Measurements from ENCODE around the gene KRTAP1-1.
A peak's percentile ranks its signal among the peaks of the same experiment; 100 is the strongest.
"Not testable (repeated sequence)": the region's sequence is repeated elsewhere in the genome, so short reads cannot be mapped to it uniquely, and the experiment has no call there.

KRTAP1-1 gene, protein sequence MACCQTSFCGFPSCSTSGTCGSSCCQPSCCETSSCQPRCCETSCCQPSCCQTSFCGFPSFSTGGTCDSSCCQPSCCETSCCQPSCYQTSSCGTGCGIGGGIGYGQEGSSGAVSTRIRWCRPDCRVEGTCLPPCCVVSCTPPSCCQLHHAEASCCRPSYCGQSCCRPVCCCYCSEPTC

DNA sequence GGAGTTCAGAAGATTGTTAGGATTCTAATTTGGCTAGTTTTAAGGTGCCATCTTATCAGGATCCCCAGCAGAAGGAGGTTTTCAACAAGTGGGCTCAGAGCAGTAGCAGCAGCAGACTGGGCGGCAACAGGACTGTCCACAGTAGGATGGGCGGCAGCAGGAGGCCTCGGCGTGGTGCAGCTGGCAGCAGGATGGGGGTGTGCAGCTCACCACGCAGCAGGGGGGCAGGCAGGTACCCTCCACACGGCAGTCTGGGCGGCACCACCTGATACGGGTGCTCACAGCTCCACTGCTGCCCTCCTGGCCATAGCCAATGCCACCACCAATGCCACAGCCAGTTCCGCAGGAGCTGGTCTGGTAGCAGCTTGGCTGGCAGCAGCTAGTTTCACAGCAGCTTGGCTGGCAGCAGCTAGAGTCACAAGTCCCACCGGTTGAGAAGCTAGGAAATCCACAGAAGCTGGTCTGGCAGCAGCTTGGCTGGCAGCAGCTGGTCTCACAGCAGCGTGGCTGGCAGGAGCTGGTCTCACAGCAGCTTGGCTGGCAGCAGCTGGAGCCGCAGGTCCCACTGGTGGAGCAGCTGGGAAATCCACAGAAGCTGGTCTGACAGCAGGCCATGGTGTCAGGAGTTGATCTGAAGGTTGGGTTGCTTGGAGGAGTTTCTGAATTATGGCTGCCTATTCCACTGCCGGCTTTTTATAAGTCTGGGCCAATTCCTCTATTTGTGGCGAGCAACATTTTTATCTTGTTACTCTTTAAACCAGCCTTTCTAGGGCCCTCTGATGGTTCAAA is at the start of gene KRTAP1-1:
KRTAP1-1 (minus strand) TSS at position 668 of the 789 bp plus-strand sequence; CDS start at position 615, 53 bp downstream.
- in situ Hi-C loops (cut with HindIII; ENCODE audit: low pct_unique_long_range_greater_than_20kb, low sequenced_read_pairs), result not testable (repeated sequence)
- DNase-seq (ENCODE audit: low read depth in 1 of 2, low spot score in 1 of 2), result peak in 1 of 2 experiments; percentile 59

DNA sequence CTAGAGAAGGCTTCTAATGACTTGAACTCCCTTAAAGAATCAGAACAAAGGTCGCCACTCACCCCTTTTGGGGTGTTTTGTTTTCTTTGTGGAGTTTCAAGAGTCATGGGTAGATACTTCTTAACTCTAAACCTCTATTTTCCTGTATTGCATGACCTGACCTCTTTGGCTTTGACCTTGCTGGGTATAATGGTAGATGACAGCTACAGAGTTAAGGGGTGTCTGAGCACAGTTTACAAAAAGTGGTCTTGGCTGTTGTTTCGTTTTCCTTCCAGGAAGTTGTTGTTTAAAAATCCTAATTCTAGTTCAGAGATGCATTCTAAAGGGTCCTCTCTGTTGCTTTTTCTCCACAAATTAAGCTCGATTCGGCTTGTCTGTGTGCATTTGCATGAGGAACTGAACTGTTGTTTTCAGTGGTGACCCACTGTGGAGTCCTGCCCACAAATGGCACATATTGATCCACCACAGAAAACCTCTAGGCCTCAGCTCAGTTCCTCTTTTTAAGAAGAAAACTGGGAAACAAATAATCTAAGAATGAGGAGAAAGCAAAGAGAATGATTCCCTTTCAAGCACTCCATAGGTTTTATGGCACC is 47.6 kb upstream of the KRTAP1-1 start:
- in situ Hi-C loops (cut with HindIII; ENCODE audit: low pct_unique_long_range_greater_than_20kb, low sequenced_read_pairs); DNase-seq (ENCODE audit: low read depth in 1 of 2, low spot score in 1 of 2): not testable (repeated sequence)

DNA sequence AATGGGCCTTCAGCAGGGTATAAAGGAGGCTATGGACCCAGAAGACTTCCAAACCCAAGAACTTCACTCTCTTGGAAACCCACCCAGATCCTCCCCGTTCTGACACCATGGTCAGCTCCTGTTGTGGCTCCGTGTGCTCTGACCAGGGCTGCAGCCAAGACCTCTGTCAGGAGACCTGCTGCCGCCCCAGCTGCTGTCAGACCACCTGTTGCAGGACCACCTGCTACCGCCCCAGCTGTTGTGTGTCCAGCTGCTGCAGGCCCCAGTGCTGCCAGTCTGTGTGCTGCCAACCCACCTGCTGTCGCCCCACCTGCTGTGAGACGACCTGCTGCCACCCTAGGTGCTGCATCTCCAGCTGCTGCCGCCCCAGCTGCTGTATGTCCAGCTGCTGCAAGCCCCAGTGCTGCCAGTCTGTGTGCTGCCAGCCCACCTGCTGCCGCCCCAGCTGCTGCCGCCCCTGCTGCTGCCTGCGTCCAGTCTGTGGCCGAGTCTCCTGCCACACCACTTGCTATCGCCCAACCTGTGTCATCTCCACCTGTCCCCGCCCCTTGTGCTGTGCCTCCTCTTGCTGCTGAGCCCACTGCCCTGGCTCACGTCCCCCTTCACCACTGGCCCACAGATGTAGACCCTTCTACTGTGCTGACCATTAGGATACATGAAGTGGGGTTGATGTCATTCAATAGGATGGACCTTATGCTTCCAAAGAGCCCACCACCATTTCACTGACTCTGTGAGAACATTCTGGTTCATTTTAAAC is 43.0 kb upstream of the KRTAP1-1 start, which contains the start of gene KRTAP4-7:
KRTAP4-7 (plus strand) TSS at position 51 of the 757 bp plus-strand sequence; CDS start at position 108, 57 bp downstream.
- in situ Hi-C loops (cut with HindIII; ENCODE audit: low pct_unique_long_range_greater_than_20kb, low sequenced_read_pairs), result not testable (repeated sequence)

DNA sequence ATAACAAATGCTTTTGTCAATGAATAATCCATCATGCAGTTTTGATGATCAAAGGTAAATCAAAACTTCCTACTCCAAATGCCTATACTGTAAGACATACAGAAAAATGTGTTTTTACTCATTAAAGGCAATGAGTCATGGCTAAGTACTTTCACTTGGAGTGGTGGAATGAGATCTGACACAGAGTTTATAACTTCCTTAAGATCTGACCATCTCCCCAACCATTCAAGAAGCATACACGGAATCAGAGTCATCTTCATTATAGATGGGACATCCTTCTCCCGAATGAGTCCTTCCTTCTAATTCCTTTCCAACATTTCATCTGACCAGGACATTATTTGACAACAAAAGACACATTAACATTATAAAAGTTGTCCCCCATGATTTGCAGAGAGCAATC is 42.2 kb upstream of the KRTAP1-1 start:
- in situ Hi-C loops (cut with HindIII; ENCODE audit: low pct_unique_long_range_greater_than_20kb, low sequenced_read_pairs); DNase-seq (ENCODE audit: low read depth in 1 of 2, low spot score in 1 of 2): not testable (repeated sequence)

More for the DNA sequence above, 43.0 kb upstream of the KRTAP1-1 start, which contains the start of gene KRTAP4-7:
- DNase-seq (ENCODE audit: low read depth in 1 of 2, low spot score in 1 of 2), result not testable (repeated sequence)

DNA sequence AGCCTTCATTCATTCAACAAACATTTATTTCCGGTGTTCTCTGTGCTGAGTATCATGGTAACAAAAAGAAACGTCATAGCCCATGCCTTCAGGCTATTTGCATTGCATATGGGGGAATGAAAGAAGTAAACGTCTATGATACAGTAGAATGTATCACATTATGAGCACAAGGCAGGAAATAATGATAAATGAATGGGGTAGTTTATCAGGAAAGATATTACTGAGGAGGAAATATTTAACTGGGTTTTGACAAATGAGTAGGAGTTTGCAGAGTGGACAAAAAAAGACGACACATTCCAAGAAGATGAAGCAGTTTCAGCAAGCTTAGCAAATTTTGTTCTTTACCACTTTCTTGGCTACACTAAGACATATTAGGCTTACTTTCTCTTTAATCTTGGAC is 41.4 kb upstream of the KRTAP1-1 start:
- DNase-seq (ENCODE audit: low read depth in 1 of 2, low spot score in 1 of 2), result peak in 1 of 2 experiments; percentile 18
- no peak for TF ChIP-seq JUND (IDR thresholded peaks at IDR 0.05; ENCODE audit: low read depth)
- in situ Hi-C loops (cut with HindIII; ENCODE audit: low pct_unique_long_range_greater_than_20kb, low sequenced_read_pairs), result no loop called here

DNA sequence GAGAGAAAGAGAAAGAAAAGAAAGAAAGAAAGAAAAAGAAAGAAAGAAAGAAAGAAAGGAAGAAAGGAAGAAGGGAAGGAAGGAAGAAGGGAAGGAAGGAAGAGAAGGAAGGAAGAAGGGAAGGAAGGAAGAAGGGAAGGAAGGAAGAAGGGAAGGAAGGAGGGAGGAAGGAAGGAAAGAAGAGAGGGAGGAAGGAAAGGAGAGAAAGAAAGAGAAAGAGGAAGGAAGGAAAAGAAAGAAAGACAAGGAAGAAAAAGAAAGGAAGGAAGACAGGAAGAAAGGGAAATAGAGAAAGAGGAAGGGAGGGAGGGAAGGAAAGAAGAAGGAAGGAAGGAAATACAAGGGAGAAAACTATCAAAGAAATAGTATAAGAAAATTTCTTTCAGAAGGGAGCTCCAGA is 35.5 kb upstream of the KRTAP1-1 start:
- in situ Hi-C loops (cut with HindIII; ENCODE audit: low pct_unique_long_range_greater_than_20kb, low sequenced_read_pairs), result no loop called here
- no peak for DNase-seq (ENCODE audit: low read depth in 1 of 2, low spot score in 1 of 2)
- no peak for TF ChIP-seq JUND (IDR thresholded peaks at IDR 0.05; ENCODE audit: low read depth)

DNA sequence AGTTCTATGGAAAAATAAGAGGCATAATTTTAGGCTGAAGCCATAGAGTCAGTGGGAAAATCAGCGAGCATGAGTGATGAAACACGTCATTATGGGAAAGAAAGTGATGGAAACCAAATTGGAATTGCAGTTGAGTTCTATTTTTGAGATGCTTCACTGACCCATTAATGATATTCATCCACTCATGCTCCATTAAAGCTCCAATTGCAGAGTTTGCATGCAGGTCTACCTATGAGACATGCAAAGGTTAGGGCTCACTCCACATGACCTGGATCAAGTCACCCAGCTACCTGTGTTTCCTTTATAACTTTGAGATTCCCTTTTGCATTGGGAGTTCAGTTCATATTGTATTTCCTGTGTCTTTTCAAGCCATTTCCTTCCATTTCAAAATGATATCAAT is 32.4 kb upstream of the KRTAP1-1 start:
- no peak for TF ChIP-seq JUND (IDR thresholded peaks at IDR 0.05; ENCODE audit: low read depth)
- DNase-seq (ENCODE audit: low read depth in 1 of 2, low spot score in 1 of 2), result no peak
- in situ Hi-C loops (cut with HindIII; ENCODE audit: low pct_unique_long_range_greater_than_20kb, low sequenced_read_pairs), result no loop called here

DNA sequence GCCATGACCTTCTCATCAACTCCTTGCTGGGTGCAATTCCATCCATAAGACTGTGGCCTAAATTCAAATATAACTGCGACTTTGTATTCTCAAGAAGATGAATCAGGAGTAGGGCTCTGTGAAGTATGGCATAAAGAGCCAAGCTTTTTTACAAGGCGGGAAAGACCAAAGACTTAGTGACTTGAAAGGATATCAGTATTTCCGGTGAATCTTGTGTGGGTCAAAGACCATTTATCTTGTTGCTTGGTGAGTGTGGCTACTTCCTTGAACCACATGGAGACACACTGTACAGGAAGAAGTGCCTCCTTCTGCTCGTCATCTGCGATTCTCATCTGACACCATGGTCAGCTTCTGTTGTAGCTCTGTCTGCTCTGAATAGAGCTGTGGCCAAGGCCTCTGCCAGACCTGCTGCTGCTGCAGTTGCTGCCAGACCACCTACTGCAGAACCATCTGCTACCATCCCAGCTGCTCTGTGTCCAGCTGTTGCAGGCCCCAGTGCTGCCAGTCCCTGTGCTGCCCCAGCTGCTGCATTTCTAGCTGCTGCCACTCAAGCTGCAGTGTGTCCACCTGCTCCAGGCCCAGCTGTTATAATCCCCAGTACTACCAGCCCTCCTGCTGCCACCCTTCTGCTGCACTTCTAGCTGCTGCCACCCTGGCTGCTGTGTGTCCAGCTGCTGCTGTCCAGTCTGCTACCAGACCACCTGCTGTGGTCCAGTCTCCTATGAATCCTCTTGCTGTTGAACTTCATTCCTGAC is 30.5 kb upstream of the KRTAP1-1 start:
- in situ Hi-C loops (cut with HindIII; ENCODE audit: low pct_unique_long_range_greater_than_20kb, low sequenced_read_pairs), result no loop called here
- DNase-seq (ENCODE audit: low read depth in 1 of 2, low spot score in 1 of 2), result no peak

DNA sequence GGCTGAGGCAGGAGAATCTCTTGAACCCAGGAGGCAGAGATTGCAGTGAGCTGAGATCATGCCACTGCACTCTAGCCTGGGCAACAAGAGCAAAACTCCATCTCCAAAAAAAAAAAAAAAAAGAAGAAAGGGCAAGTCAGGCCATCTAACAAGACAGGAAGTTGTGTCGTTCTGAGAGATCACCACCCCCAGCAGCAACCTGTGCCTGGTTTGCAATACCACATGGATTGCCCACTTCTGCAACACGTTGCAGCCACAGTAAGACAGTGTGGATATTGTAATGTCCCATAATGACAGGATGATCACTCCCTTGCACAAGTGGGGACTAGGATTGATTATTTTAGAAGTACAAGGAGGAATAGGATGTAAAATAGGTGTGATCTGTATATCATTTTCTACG is 27.8 kb upstream of the KRTAP1-1 start:
- TF ChIP-seq JUND (IDR thresholded peaks at IDR 0.05; ENCODE audit: low read depth), result no peak
- DNase-seq (ENCODE audit: low read depth in 1 of 2, low spot score in 1 of 2), result no peak
- in situ Hi-C loops (cut with HindIII; ENCODE audit: low pct_unique_long_range_greater_than_20kb, low sequenced_read_pairs), result no loop called here

More for the DNA sequence above, 30.5 kb upstream of the KRTAP1-1 start:
- TF ChIP-seq JUND (IDR thresholded peaks at IDR 0.05; ENCODE audit: low read depth), result no peak

DNA sequence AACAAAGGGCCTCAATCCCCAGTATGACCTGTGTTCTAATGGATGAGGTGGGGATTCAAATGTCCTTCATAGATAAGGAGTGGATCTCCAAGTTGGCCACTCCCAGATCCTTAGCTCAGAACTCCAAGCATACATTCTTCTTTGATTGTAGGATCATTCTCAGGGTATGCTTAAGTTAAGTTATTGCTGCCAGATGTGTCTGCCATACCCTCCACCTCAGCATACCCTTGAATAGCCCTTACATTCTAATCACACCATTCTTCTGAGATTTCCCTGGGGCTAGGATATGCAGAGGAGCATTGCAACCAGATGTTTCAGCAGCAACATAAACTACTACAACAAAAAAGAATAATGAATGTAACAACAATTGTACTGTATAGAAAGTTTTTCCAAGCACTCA is 26.0 kb upstream of the KRTAP1-1 start:
- in situ Hi-C loops (cut with HindIII; ENCODE audit: low pct_unique_long_range_greater_than_20kb, low sequenced_read_pairs), result no loop called here
- no peak for TF ChIP-seq JUND (IDR thresholded peaks at IDR 0.05; ENCODE audit: low read depth)
- no peak for DNase-seq (ENCODE audit: low read depth in 1 of 2, low spot score in 1 of 2)

DNA sequence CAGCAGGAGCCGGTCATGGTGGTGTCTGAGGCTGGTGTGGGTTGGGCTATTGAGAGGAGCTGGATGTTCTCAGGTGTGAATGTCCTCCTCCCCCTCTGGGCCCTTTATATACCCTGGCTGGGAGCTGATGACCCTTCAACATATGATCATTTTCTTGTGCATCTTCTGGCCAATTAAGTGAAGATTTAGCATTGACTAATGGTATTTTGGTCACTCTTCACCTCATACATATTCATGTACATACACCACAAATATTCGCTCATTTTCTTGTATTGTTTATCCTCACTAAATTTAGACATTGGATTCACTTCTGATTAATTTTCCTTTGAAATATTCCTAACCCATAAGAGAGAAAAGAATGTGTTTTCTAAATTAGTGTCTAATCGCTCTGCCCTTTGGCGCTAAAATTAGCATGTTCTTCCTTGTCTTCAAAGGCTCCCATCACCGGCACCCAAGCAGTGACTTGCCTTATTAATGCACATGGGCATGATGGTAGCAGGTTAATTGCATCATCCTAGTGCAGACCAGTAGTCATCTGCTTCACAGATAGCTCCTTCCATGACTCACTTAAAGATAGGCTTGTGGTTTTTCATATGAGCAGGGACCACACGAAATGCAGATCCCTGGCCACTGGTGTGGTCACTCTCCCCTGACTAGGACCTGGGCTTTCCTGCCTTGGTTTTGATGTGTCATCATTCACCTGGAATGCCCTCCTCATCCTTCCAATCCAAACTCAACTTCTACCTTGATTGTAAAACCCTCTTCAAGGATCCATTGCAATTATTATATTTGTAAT is 24.8 kb upstream of the KRTAP1-1 start, which contains the start of gene KRTAP2-4:
KRTAP2-4 (minus strand) TSS at position 51 of the 796 bp plus-strand sequence; CDS start at position 17, 34 bp downstream.
- no peak for TF ChIP-seq JUND (IDR thresholded peaks at IDR 0.05; ENCODE audit: low read depth)
- in situ Hi-C loops (cut with HindIII; ENCODE audit: low pct_unique_long_range_greater_than_20kb, low sequenced_read_pairs), result no loop called here
- DNase-seq (ENCODE audit: low read depth in 1 of 2, low spot score in 1 of 2), result no peak

DNA sequence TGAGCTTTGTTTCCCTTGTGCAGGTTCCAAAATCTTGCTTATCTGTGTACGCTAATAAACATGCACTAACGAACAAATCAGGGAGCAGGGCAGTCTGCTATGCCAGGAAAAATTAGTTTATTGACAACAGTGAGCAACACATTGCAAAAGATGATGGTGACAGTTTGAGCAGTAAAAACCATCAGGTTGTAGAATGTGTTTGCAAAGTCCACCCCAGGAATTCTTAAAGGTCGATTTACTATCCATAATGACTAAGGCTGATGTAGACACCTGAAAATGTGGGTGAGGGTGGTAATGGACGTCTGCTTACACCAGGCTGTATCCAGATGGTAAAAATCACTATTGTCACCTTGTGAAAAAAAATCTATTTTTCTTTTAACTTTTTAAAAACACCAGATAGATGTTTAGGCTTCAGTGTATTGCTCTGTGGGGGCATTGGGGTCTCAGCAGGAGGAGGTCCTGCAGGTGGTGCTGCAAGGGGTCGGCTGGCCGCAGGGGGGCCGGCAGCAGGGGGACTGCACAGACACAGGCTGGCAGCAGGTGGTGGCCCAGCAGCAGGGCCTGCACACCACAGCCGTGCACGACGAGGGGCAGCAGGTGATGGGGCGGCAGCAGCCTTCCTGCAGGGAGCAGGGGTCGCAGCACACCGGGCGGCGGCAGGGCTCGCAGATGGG is 23.9 kb upstream of the KRTAP1-1 start:
- DNase-seq (ENCODE audit: low read depth in 1 of 2, low spot score in 1 of 2), result not testable (repeated sequence)

More for the DNA sequence above, 23.9 kb upstream of the KRTAP1-1 start:
- in situ Hi-C loops (cut with HindIII; ENCODE audit: low pct_unique_long_range_greater_than_20kb, low sequenced_read_pairs), result not testable (repeated sequence)
